Osteoblast (primary cell): ENCODE measurements around the gene ARHGEF4. TPM values are rescaled to one million over a fixed set of nuclear protein-coding genes. Genes with fewer than 3 reads are reported as not detected.
A peak's percentile ranks its signal among the peaks of the same experiment; 100 is the strongest.

Source experiments
- DNase-seq: peaks from one replicate; pipeline ENCODE4 v3.0.0; 2011; ENCODE audit warnings: low spot score, mixed read lengths; ENCODE audit not compliant: insufficient read length; ENCODE audit errors: missing footprints
- H2AFZ ChIP-seq: 2 replicates; pipeline ENCODE4 v1.6.0; 2011; ENCODE audit warnings: mild to moderate bottlenecking, low read length
- H3K27ac ChIP-seq: 2 replicates; pipeline ENCODE4 v1.5.1; 2011; ENCODE audit warnings: mild to moderate bottlenecking, low read depth, low read length, moderate library complexity
- H3K27me3 ChIP-seq: 2 replicates; pipeline ENCODE4 v1.6.0; 2012; ENCODE audit warnings: mild to moderate bottlenecking, control low read depth, inconsistent platforms, low read length, moderate library complexity; ENCODE audit not compliant: insufficient read depth
- H3K36me3 ChIP-seq: 2 replicates; pipeline ENCODE4 v1.5.1; 2011; ENCODE audit warnings: mild to moderate bottlenecking, low read length, control low read depth, moderate library complexity; ENCODE audit not compliant: insufficient read depth
- H3K4me1 ChIP-seq: 2 replicates; pipeline ENCODE4 v1.5.1; 2011; ENCODE audit warnings: mild to moderate bottlenecking, low read length, control low read depth, moderate library complexity; ENCODE audit not compliant: insufficient read depth
- H3K4me2 ChIP-seq: 2 replicates; pipeline ENCODE4 v1.6.0; 2011; ENCODE audit warnings: mild to moderate bottlenecking, low read length; ENCODE audit not compliant: insufficient read depth
- H3K4me3 ChIP-seq: fragments of 200-600 bp; sonication (generic); 3 replicates; pipeline ENCODE4 v1.5.1; 2012; ENCODE audit warnings: mild to moderate bottlenecking, low read length, inconsistent platforms; ENCODE audit not compliant: insufficient read depth
- H3K79me2 ChIP-seq: 2 replicates; pipeline ENCODE4 v1.6.0; 2012; ENCODE audit warnings: mild to moderate bottlenecking, low read length, control low read depth, inconsistent platforms; ENCODE audit not compliant: insufficient read depth
- H3K9me3 ChIP-seq: 2 replicates; pipeline ENCODE4 v1.5.1; 2011; ENCODE audit warnings: low read depth, low read length, control low read depth
- H4K20me1 ChIP-seq: 2 replicates; pipeline ENCODE4 v1.6.0; 2012; ENCODE audit warnings: mild to moderate bottlenecking, low read length, control low read depth; ENCODE audit not compliant: insufficient read depth
- CTCF ChIP-seq: IDR thresholded peaks from 2 replicates; pipeline ENCODE4 v1.5.1; 2011; ENCODE audit warnings: mild to moderate bottlenecking, low read depth, low read length, moderate library complexity; ENCODE audit errors: extremely low read depth
- total RNA-seq: library from RNA; depleted of rRNA; stranded (reverse); fragments of >200 nt; gene quantifications from 2 replicates; pipeline ENCODE4 v1.2.3, GENCODE V29; 2012

The ARHGEF4 gene
- total RNA-seq, 1 donor, result 3.6 TPM

DNA sequence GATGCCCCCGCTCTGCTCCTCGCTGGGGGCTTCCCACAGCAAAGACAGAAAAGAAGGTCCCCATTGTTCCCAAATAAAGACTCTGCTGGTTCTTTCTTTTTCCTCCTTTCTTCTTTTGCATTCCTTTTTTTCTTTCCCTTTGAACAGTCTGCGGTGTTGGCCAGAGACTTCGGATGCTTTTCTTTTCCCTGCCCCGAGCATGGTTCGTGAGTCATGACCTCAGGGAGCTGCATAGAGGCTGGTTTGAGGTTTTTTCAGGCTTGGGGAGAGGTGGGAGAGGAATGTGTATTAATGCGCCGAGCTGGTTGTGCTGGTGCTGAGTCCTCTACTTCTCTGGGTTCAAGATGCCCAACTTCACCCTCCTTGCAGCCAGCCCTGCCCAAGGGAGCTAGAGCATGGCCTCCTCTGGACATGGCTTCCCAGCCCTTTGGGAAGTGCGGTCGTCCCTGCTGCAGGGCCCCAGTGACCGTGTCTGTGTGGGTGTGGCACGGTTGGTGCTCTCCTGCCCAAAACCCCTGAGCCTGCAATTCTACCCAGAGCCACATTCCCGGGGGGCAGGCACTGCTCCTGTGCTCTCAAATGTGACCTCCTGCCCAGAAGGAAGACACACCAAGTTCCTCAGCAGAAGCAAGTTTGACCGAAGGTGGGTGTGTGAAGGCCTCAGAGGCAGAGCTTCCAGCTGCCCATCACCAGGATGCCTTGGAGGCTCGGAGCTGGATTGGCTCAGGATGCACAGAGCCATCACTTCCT lies 9.0 kb upstream of the ARHGEF4 start:
- no peaks in the 10 kb centered on the region for H3K9me3 ChIP-seq
- no peak overlapping the region for H3K27ac ChIP-seq
- H3K27me3 ChIP-seq, result peaks cover 3% of the 10 kb centered on the region
- no peaks in the 10 kb centered on the region for H3K79me2 ChIP-seq
- H2AFZ ChIP-seq, result no peak overlapping the region
- H3K4me2 ChIP-seq, result peak overlapping the region; percentile 23
- H4K20me1 ChIP-seq, result no peaks in the 10 kb centered on the region
- DNase-seq, result peak; percentile 97
- no peaks in the 10 kb centered on the region for H3K36me3 ChIP-seq
- H3K4me3 ChIP-seq, result no peak overlapping the region
- no peak for TF ChIP-seq CTCF
- H3K4me1 ChIP-seq, result peaks cover 9% of the 10 kb centered on the region

GRCh38 chr2:130828461-130828860 lies 8.3 kb upstream of the ARHGEF4 start:
- Histone ChIP-seq H3K36me3 (no peaks in the 10 kb centered on the region), H3K4me3 (no peak overlapping the region), H3K9me3 (no peaks in the 10 kb centered on the region), H3K4me1 (peaks cover 9% of the 10 kb centered on the region), H4K20me1 (no peaks in the 10 kb centered on the region), H3K27ac (no peak overlapping the region), H2AFZ (no peak overlapping the region), H3K79me2 (no peaks in the 10 kb centered on the region), H3K4me2 (no peak overlapping the region), H3K27me3 (peaks cover 3% of the 10 kb centered on the region)
- TF ChIP-seq CTCF, result no peak
- peak; percentile 74 for DNase-seq

GRCh38 chr2:130829015-130829414 lies 7.7 kb upstream of the ARHGEF4 start:
- Histone ChIP-seq H3K4me2 (no peak overlapping the region), H3K27me3 (peaks cover 3% of the 10 kb centered on the region), H4K20me1 (no peaks in the 10 kb centered on the region), H3K4me1 (peaks cover 8% of the 10 kb centered on the region), H3K9me3 (no peaks in the 10 kb centered on the region), H3K79me2 (no peaks in the 10 kb centered on the region), H3K27ac (no peak overlapping the region), H3K4me3 (no peak overlapping the region), H2AFZ (no peak overlapping the region), H3K36me3 (no peaks in the 10 kb centered on the region)
- no peak for TF ChIP-seq CTCF
- DNase-seq, result peak; percentile 87

GRCh38 chr2:130830538-130830937 lies 6.2 kb upstream of the ARHGEF4 start:
- Histone ChIP-seq H3K9me3 (no peaks in the 10 kb centered on the region), H3K4me2 (no peak overlapping the region), H3K27ac (no peak overlapping the region), H3K36me3 (no peaks in the 10 kb centered on the region), H3K4me1 (peaks cover 5% of the 10 kb centered on the region), H3K4me3 (no peak overlapping the region), H3K27me3 (peaks cover 3% of the 10 kb centered on the region), H2AFZ (no peak overlapping the region), H3K79me2 (no peaks in the 10 kb centered on the region), H4K20me1 (no peaks in the 10 kb centered on the region)
- no peak for TF ChIP-seq CTCF
- peak; percentile 38 for DNase-seq
